GM18907 (cell line): ENCODE measurements around the gene TPBGL.

Experiments used
- ATAC-seq: cut with Tn5 transposase; IDR thresholded peaks from one replicate; pipeline ENCODE4 v1.9.1; 2021; ENCODE audit warnings: mild to moderate bottlenecking, moderate library complexity; ENCODE audit not compliant: unreplicated experiment

The TPBGL gene

GRCh38 chr11:75289511-75289760, 48.9 kb downstream of the TPBGL start:
- ATAC-seq = no peak

GRCh38 chr11:75289919-75290318, 49.3 kb downstream of the TPBGL start:
- no peak for ATAC-seq

DNA sequence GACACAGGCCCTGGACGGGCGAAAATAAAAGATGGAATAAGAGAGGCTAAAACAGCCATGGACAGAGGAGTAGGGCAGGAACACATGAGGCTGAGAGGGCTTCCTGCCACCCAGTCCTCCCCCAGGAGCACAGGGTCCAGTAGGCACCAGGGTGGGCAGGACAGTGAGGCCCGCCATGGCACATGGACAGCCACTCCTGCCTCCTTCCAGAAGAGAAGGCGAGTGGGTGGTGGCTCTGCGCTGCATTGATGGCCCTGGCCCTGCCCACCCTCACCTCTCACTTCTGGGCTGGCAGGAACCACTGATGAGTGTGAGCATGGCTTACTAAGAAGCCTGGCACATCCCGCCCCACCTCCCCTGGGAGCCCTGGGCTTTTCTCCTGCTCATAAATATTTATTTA, 51.2 kb downstream of the TPBGL start:
- no peak for ATAC-seq

DNA sequence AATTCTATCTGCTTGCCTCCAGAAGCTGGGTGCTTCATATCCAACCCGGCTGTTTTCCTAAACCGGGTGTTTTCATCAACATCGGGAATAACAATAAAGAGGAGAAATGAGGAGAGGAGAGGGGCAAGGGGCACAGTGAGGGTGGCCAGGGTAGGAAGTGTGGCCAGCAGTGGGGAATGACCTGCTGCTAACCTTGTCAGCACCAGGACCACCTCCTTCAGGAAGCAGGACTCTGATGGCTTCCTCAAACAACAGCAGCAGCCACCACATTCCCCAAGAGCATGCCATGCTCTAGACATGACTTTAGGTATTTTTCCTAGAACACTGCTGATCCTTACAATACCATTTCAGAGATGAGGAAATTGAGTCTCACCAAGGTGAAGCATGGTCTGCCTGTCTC, 52.4 kb downstream of the TPBGL start:
- ATAC-seq = no peak
